K562 (cell line): Measurements from ENCODE around the gene TUBB2A. TPM values are rescaled to one million over a fixed set of nuclear protein-coding genes. Genes with fewer than 3 reads are reported as not detected.

Experiments used
- CBX5 ChIP-seq: IDR thresholded peaks from 2 replicates; pipeline ENCODE4 v1.6.1; 2014; ENCODE audit warnings: low read depth, borderline replicate concordance
- CREB5 ChIP-seq: fragments of 250-450 bp; sonication (Bioruptor Pico); IDR thresholded peaks from 2 replicates; pipeline ENCODE4 v1.5.0; 2020; ENCODE audit warnings: mild to moderate bottlenecking
- EGR1 ChIP-seq: fragments of 450-650 bp; conservative IDR thresholded peaks from 2 replicates; pipeline ENCODE4 v1.6.1; 2017; ENCODE audit warnings: mild to moderate bottlenecking
- EZH2 ChIP-seq: IDR thresholded peaks from 2 replicates; pipeline ENCODE4 v1.6.1; 2012; ENCODE audit warnings: low read depth, mild to moderate bottlenecking, inconsistent platforms, low read length, borderline replicate concordance
- HIVEP1 ChIP-seq: fragments of 250-450 bp; sonication (Bioruptor Pico); IDR thresholded peaks from 2 replicates; pipeline ENCODE4 v1.4.0; 2020; ENCODE audit warnings: mild to moderate bottlenecking
- HOXB6 ChIP-seq: fragments of 250-450 bp; sonication (Bioruptor Pico); IDR thresholded peaks from 2 replicates; pipeline ENCODE4 v1.5.1; 2022; ENCODE audit warnings: mild to moderate bottlenecking, borderline replicate concordance
- KAT8 ChIP-seq: fragments of 450-650 bp; IDR thresholded peaks from 2 replicates; pipeline ENCODE4 v1.6.1; 2016; ENCODE audit warnings: low read depth, mild to moderate bottlenecking
- MAFK ChIP-seq: IDR thresholded peaks from 2 replicates; pipeline ENCODE4 v1.6.1; 2011; ENCODE audit warnings: low read length, improper control_type of control experiment
- NR2F6 ChIP-seq: fragments of 450-650 bp; formaldehyde crosslinking; IDR thresholded peaks from 2 replicates; pipeline ENCODE4 v1.4.0; 2020; ENCODE audit warnings: mild to moderate bottlenecking
- RUNX1 ChIP-seq: sonication (generic); IDR thresholded peaks from 2 replicates; pipeline ENCODE4 v1.6.1; 2016; ENCODE audit warnings: antibody characterized with exemption, low read depth
- SMARCA4 ChIP-seq: fragments of 450-650 bp; IDR thresholded peaks from 2 replicates; pipeline ENCODE4 v1.6.1; 2016
- SRSF1 ChIP-seq: fragments of 200-400 bp; formaldehyde crosslinking; IDR thresholded peaks from 2 replicates; pipeline ENCODE4 v1.6.1; 2017; ENCODE audit warnings: mild to moderate bottlenecking, low read depth, low read length, moderate library complexity
- SRSF7 ChIP-seq: fragments of 200-400 bp; formaldehyde crosslinking; optimal IDR thresholded peaks from 2 replicates; pipeline ENCODE3; 2017; ENCODE audit warnings: mild to moderate bottlenecking, low read depth, low read length
- TAF7 ChIP-seq: fragments of 450-650 bp; IDR thresholded peaks from 2 replicates; pipeline ENCODE4 v1.6.1; 2016; ENCODE audit warnings: missing genetic modification characterization, missing compliant biosample characterization
- TOE1 ChIP-seq, 2 experiments: fragments of 450-650 bp in 1 of 2; sonication (generic) in 1 of 2; formaldehyde crosslinking in 1 of 2; IDR thresholded peaks; 2 replicates each; pipeline versions ENCODE4 v1.7.1 to v1.8.0; 2016 to 2022; ENCODE audit warnings: borderline replicate concordance in 2 of 2, mild to moderate bottlenecking in 2 of 2, antibody characterized with exemption in 1 of 2, inconsistent platforms in 1 of 2, low read depth in 1 of 2, missing genetic modification reagents in 1 of 2, moderate library complexity in 1 of 2
- ZBTB7A ChIP-seq: IDR thresholded peaks from 2 replicates; pipeline ENCODE4 v1.6.1; 2011; ENCODE audit warnings: low read depth, mild to moderate bottlenecking, low read length, moderate library complexity, borderline replicate concordance; ENCODE audit not compliant: control insufficient read depth
- ZFP30 ChIP-seq: fragments of 250-450 bp; sonication (Bioruptor Pico); IDR thresholded peaks from 2 replicates; pipeline ENCODE4 v1.8.0; 2022; ENCODE audit warnings: moderate library complexity, mild to moderate bottlenecking, inconsistent platforms, borderline replicate concordance
- ZNF146 ChIP-seq: IDR thresholded peaks from one replicate; pipeline ENCODE4 v1.6.1; 2018; ENCODE audit warnings: missing compliant biosample characterization; ENCODE audit not compliant: unreplicated experiment
- ZNF274 ChIP-seq: IDR thresholded peaks from 2 replicates; pipeline ENCODE4 v1.6.1; 2011; ENCODE audit warnings: low read depth, mild to moderate bottlenecking, low read length, moderate library complexity, borderline replicate concordance
- ZNF354B ChIP-seq: fragments of 250-450 bp; sonication (Bioruptor Pico); IDR thresholded peaks from 2 replicates; pipeline ENCODE4 v1.4.0; 2020
- ZNF384 ChIP-seq: IDR thresholded peaks from 2 replicates; pipeline ENCODE4 v1.6.1; 2012; ENCODE audit warnings: low read depth, low read length, improper control_type of control experiment
- ZNF589 ChIP-seq: fragments of 200-800 bp; sonication (Bioruptor generic); IDR thresholded peaks from 2 replicates; pipeline ENCODE4 v1.6.1; 2016; ENCODE audit warnings: low read depth, missing genetic modification characterization, missing compliant biosample characterization
- polyA plus RNA-seq, 8 experiments: library from polyadenylated mRNA; depleted of rRNA in 4 of 8; stranded (reverse) in 5 of 8; unstranded in 3 of 8; fragments of >200 nt; fragmentation: Nextera tagmentation in 2 of 8; fragmentation: Illumina TruSeq in 1 of 8; extraction: Ambion mirVana in 2 of 8; extraction: Trizol in 1 of 8; gene quantifications; 2 replicates each; pipeline versions ENCODE4 v1.2.1 to v1.2.3, GENCODE V29; 2011 to 2014; ENCODE audit warnings: inconsistent platforms in 1 of 8, missing spikeins in 1 of 8
- total RNA-seq, 7 experiments: library from RNA; depleted of rRNA in 6 of 7; stranded (reverse); fragments of >200 nt in 6 of 7; fragmentation: Illumina TruSeq in 2 of 7; extraction: Trizol in 2 of 7; gene quantifications; 2 replicates each; pipeline versions ENCODE4 v1.2.1 to v1.2.3, GENCODE V29; 2011 to 2021; ENCODE audit warnings: low replicate concordance in 1 of 7
- TF ChIP-seq, protein P1 (sequence below): fragments of 450-650 bp; IDR thresholded peaks from 2 replicates; pipeline ENCODE4 v1.6.1; 2017; ENCODE audit warnings: antibody characterized with exemption
- TF ChIP-seq, protein P2 (sequence below): fragments of 200-400 bp; formaldehyde crosslinking; IDR thresholded peaks from 2 replicates; pipeline ENCODE4 v1.6.1; 2017; ENCODE audit warnings: mild to moderate bottlenecking, low read depth, low read length, moderate library complexity

The TUBB2A gene
- total and polyA plus RNA-seq, 9 of the 15 experiments (the other 6 are each of a cell fraction or from before 2014, with no cell fraction given), result 3.6 to 92.1 (median 45.6) TPM

GRCh38 chr6:3165631-3166534, 8.5 kb upstream of the TUBB2A start (continued):
- TF ChIP-seq, protein P1, sequence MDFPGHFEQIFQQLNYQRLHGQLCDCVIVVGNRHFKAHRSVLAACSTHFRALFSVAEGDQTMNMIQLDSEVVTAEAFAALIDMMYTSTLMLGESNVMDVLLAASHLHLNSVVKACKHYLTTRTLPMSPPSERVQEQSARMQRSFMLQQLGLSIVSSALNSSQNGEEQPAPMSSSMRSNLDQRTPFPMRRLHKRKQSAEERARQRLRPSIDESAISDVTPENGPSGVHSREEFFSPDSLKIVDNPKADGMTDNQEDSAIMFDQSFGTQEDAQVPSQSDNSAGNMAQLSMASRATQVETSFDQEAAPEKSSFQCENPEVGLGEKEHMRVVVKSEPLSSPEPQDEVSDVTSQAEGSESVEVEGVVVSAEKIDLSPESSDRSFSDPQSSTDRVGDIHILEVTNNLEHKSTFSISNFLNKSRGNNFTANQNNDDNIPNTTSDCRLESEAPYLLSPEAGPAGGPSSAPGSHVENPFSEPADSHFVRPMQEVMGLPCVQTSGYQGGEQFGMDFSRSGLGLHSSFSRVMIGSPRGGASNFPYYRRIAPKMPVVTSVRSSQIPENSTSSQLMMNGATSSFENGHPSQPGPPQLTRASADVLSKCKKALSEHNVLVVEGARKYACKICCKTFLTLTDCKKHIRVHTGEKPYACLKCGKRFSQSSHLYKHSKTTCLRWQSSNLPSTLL, result no peak
- TF ChIP-seq HIVEP1 (CRISPR knock-in tag) (no peak), ZNF274 (no peak), CBX5 (no peak), ZNF384 (no peak), ZBTB7A (no peak), KAT8 (no peak), ZFP30 (no peak), ZNF354B (CRISPR knock-in tag) (no peak), ZNF146 (CRISPR knock-in tag) (no peak), NR2F6 (no peak), SRSF1 (no peak), MAFK (0 out of 2 replicates have a peak, but pooled peaks have one; percentile 8), SRSF7 (no peak), TAF7 (tag) (no peak), RUNX1 (no peak), ZNF589 (CRISPR knock-in tag) (0 out of 2 replicates have a peak, but pooled peaks have one; percentile 8), EZH2 (no peak), SMARCA4 (peak; percentile 78; the same call in 1 of the 2 replicates), CREB5 (CRISPR knock-in tag) (no peak), HOXB6 (CRISPR knock-in tag) (no peak; the same call in 1 of the 2 replicates), EGR1 (no peak), TOE1 (IDR thresholded peaks at IDR 0.05; ENCODE audit: borderline replicate concordance) (no peak), TOE1 (CRISPR knock-in tag; IDR thresholded peaks at IDR 0.05; ENCODE audit: borderline replicate concordance, low read depth) (no peak)
- TF ChIP-seq, protein P2, sequence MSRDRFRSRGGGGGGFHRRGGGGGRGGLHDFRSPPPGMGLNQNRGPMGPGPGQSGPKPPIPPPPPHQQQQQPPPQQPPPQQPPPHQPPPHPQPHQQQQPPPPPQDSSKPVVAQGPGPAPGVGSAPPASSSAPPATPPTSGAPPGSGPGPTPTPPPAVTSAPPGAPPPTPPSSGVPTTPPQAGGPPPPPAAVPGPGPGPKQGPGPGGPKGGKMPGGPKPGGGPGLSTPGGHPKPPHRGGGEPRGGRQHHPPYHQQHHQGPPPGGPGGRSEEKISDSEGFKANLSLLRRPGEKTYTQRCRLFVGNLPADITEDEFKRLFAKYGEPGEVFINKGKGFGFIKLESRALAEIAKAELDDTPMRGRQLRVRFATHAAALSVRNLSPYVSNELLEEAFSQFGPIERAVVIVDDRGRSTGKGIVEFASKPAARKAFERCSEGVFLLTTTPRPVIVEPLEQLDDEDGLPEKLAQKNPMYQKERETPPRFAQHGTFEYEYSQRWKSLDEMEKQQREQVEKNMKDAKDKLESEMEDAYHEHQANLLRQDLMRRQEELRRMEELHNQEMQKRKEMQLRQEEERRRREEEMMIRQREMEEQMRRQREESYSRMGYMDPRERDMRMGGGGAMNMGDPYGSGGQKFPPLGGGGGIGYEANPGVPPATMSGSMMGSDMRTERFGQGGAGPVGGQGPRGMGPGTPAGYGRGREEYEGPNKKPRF, result no peak
